Activated CD4-positive, alpha-beta T cell treated with anti-CD3 and anti-CD28 coated beads, Interleukin-2, amount 10 ng/mL, durations not matched to agents 7 days and 5 days (primary cell): ENCODE measurements around the gene GNAS-AS1. TPM values are rescaled to one million over a fixed set of nuclear protein-coding genes. Genes with fewer than 3 reads are reported as not detected.
A peak's percentile ranks its signal among the peaks of the same experiment; 100 is the strongest.
"Not testable (repeated sequence)": the region's sequence is repeated elsewhere in the genome, so short reads cannot be mapped to it uniquely, and the experiment has no call there.

Source experiments
- CTCF ChIA-PET: fragments of 350-600 bp; sonication (Branson Sonifier 250); formaldehyde crosslinking; loops from one replicate; lab custom pipeline; 2021; ENCODE audit warnings: antibody characterized with exemption; lab: Charles Lee
- POLR2A ChIA-PET: fragments of 350-600 bp; sonication (Branson Sonifier 250); formaldehyde crosslinking; loops from one replicate; lab custom pipeline; 2021; ENCODE audit warnings: antibody characterized with exemption; lab: Charles Lee
- DNase-seq: peaks from one replicate; pipeline ENCODE4 v3.0.0-alpha.2; 2020
- H3K27ac Mint-ChIP-seq: one replicate; pipeline ENCODE4 v1.8.0; 2021; ENCODE audit warnings: mild to moderate bottlenecking, moderate library complexity, mixed read lengths
- H3K27me3 Mint-ChIP-seq: one replicate; pipeline ENCODE4 v1.8.0; 2021; ENCODE audit warnings: mixed read lengths
- H3K36me3 Mint-ChIP-seq: one replicate; pipeline ENCODE4 v1.8.0; 2021; ENCODE audit warnings: low read depth, mixed read lengths
- H3K4me1 Mint-ChIP-seq: one replicate; pipeline ENCODE4 v1.8.0; 2021; ENCODE audit warnings: mixed read lengths
- H3K4me3 Mint-ChIP-seq: one replicate; pipeline ENCODE4 v1.8.0; 2021; ENCODE audit warnings: mild to moderate bottlenecking, moderate library complexity, mixed read lengths
- H3K9me3 Mint-ChIP-seq: one replicate; pipeline ENCODE4 v1.8.0; 2021; ENCODE audit warnings: mixed read lengths
- total RNA-seq, 2 experiments: library from RNA; stranded (reverse); gene quantifications; one replicate each; pipeline ENCODE4 v1.2.3, GENCODE V29; 2021

The GNAS-AS1 gene
- total RNA-seq, 2 experiments from 2014 or later: 0.96 to 1.5 TPM

GRCh38 chr20:58820515-58820914 is 30.2 kb downstream of the GNAS-AS1 start:
- H3K9me3 Mint-ChIP-seq, POLR2A ChIA-PET, DNase-seq, H3K27me3 Mint-ChIP-seq, CTCF ChIA-PET, H3K4me3 Mint-ChIP-seq, H3K27ac Mint-ChIP-seq, H3K36me3 Mint-ChIP-seq: not testable (repeated sequence)
- H3K4me1 Mint-ChIP-seq: peaks cover 16% of the 10 kb centered on the region

- Mint-ChIP-seq H3K4me1 (peaks cover 16% of the 10 kb centered on the region), H3K36me3 (peaks cover 7% of the 10 kb centered on the region), H3K27ac (no peak overlapping the region), H3K9me3 (no peaks in the 10 kb centered on the region), H3K4me3 (no peak overlapping the region), H3K27me3 (peaks cover 13% of the 10 kb centered on the region)
- ChIA-PET POLR2A (no interaction called here), CTCF (no interaction called here)
- no peak for DNase-seq
Observed at GRCh38 chr20:58819921-58820320, 30.8 kb downstream of the GNAS-AS1 start.

GRCh38 chr20:58818586-58819285 is 32.0 kb downstream of the GNAS-AS1 start:
- peak; percentile 65 for DNase-seq
- CTCF ChIA-PET: interaction anchor here (1.1 to 1.4 kb wide), 3 partner anchors 10 to 168 kb away, joined by 3 to 5 read pairs (median 4); partner anchors contain the start of gene STX16
- Mint-ChIP-seq H3K27ac (no peak overlapping the region), H3K4me1 (peaks cover 16% of the 10 kb centered on the region), H3K4me3 (no peak overlapping the region), H3K27me3 (peaks cover 23% of the 10 kb centered on the region), H3K36me3 (peaks cover 7% of the 10 kb centered on the region), H3K9me3 (no peaks in the 10 kb centered on the region)
- POLR2A ChIA-PET: no interaction called here

- no peak overlapping the region for H3K27ac Mint-ChIP-seq
- POLR2A ChIA-PET: no interaction called here
- H3K4me1 Mint-ChIP-seq: peaks cover 16% of the 10 kb centered on the region
- no peak for DNase-seq
- no peak overlapping the region for H3K4me3 Mint-ChIP-seq
- H3K9me3 Mint-ChIP-seq: no peaks in the 10 kb centered on the region
- H3K27me3 Mint-ChIP-seq: peaks cover 28% of the 10 kb centered on the region
- peaks cover 7% of the 10 kb centered on the region for H3K36me3 Mint-ChIP-seq
- CTCF ChIA-PET: interaction anchor here (1.4 kb wide), 1 partner anchor 167 kb away, joined by 5 read pairs; the partner anchor contains the start of gene STX16
Observed at GRCh38 chr20:58817748-58818147, 33.0 kb downstream of the GNAS-AS1 start.

GRCh38 chr20:58816957-58817651 is 33.6 kb downstream of the GNAS-AS1 start:
- H3K27ac Mint-ChIP-seq: no peak overlapping the region
- POLR2A ChIA-PET: no interaction called here
- H3K4me1 Mint-ChIP-seq: peaks cover 16% of the 10 kb centered on the region
- CTCF ChIA-PET: no interaction called here
- peaks cover 7% of the 10 kb centered on the region for H3K36me3 Mint-ChIP-seq
- DNase-seq: no peak
- H3K4me3 Mint-ChIP-seq: no peak overlapping the region
- no peaks in the 10 kb centered on the region for H3K9me3 Mint-ChIP-seq
- H3K27me3 Mint-ChIP-seq: peaks cover 28% of the 10 kb centered on the region

- DNase-seq: no peak
- POLR2A ChIA-PET: no interaction called here
- H3K4me1 Mint-ChIP-seq: peaks cover 16% of the 10 kb centered on the region
- no peak overlapping the region for H3K27ac Mint-ChIP-seq
- no peak overlapping the region for H3K4me3 Mint-ChIP-seq
- peaks cover 7% of the 10 kb centered on the region for H3K36me3 Mint-ChIP-seq
- peaks cover 30% of the 10 kb centered on the region for H3K27me3 Mint-ChIP-seq
- CTCF ChIA-PET: interaction anchor here (1.3 to 1.7 kb wide), 2 partner anchors 23 to 36 kb away, joined by 3 read pairs; partner anchors contain the start of gene GNAS
- no peaks in the 10 kb centered on the region for H3K9me3 Mint-ChIP-seq
Observed at GRCh38 chr20:58816051-58816450, 34.7 kb downstream of the GNAS-AS1 start.

- ChIA-PET POLR2A (no interaction called here), CTCF (interaction anchor here (1.3 to 1.7 kb wide), 3 partner anchors 9 to 37 kb away, joined by 3 to 5 read pairs (median 3); partner anchors contain the start of gene GNAS)
- Mint-ChIP-seq H3K27ac (no peak overlapping the region), H3K36me3 (peaks cover 4% of the 10 kb centered on the region), H3K27me3 (peaks cover 30% of the 10 kb centered on the region), H3K4me1 (peaks cover 16% of the 10 kb centered on the region), H3K9me3 (no peaks in the 10 kb centered on the region), H3K4me3 (no peak overlapping the region)
- DNase-seq: no peak
Observed at GRCh38 chr20:58815448-58815847, 35.3 kb downstream of the GNAS-AS1 start.

GRCh38 chr20:58813369-58813768 is 37.3 kb downstream of the GNAS-AS1 start:
- H3K27ac Mint-ChIP-seq: no peak overlapping the region
- H3K9me3 Mint-ChIP-seq: no peaks in the 10 kb centered on the region
- H3K4me1 Mint-ChIP-seq: peaks cover 4% of the 10 kb centered on the region
- no peak for DNase-seq
- ChIA-PET CTCF (interaction anchor here (0.8 to 1.5 kb wide), 2 partner anchors 15 kb away, joined by 3 to 6 read pairs; no protein-coding TSS in a partner anchor), POLR2A (no interaction called here)
- H3K27me3 Mint-ChIP-seq: peaks cover 40% of the 10 kb centered on the region
- no peak overlapping the region for H3K4me3 Mint-ChIP-seq
- no peaks in the 10 kb centered on the region for H3K36me3 Mint-ChIP-seq

- Mint-ChIP-seq H3K4me1 (no peaks in the 10 kb centered on the region), H3K9me3 (no peaks in the 10 kb centered on the region), H3K27ac (no peak overlapping the region), H3K27me3 (peaks cover 39% of the 10 kb centered on the region), H3K4me3 (no peak overlapping the region), H3K36me3 (no peaks in the 10 kb centered on the region)
- ChIA-PET POLR2A (no interaction called here), CTCF (no interaction called here)
- DNase-seq: no peak
Observed at GRCh38 chr20:58811334-58811733, 39.4 kb downstream of the GNAS-AS1 start.

GRCh38 chr20:58810879-58811250 is 39.8 kb downstream of the GNAS-AS1 start:
- no peak overlapping the region for H3K4me3 Mint-ChIP-seq
- CTCF ChIA-PET: no interaction called here
- H3K27ac Mint-ChIP-seq: no peak overlapping the region
- no peaks in the 10 kb centered on the region for H3K4me1 Mint-ChIP-seq
- no peak for DNase-seq
- no peaks in the 10 kb centered on the region for H3K9me3 Mint-ChIP-seq
- peaks cover 43% of the 10 kb centered on the region for H3K27me3 Mint-ChIP-seq
- no peaks in the 10 kb centered on the region for H3K36me3 Mint-ChIP-seq
- POLR2A ChIA-PET: no interaction called here

GRCh38 chr20:58810116-58810878 is 40.4 kb downstream of the GNAS-AS1 start:
- ChIA-PET CTCF (interaction anchor here (0.9 kb wide), 1 partner anchor 12 kb away, joined by 3 read pairs; no protein-coding TSS in a partner anchor), POLR2A (no interaction called here)
- no peak overlapping the region for H3K27ac Mint-ChIP-seq
- no peaks in the 10 kb centered on the region for H3K9me3 Mint-ChIP-seq
- H3K4me1 Mint-ChIP-seq: no peaks in the 10 kb centered on the region
- DNase-seq: no peak
- H3K27me3 Mint-ChIP-seq: peaks cover 39% of the 10 kb centered on the region
- H3K4me3 Mint-ChIP-seq: no peak overlapping the region
- H3K36me3 Mint-ChIP-seq: no peaks in the 10 kb centered on the region

GRCh38 chr20:58808271-58809046 is 42.2 kb downstream of the GNAS-AS1 start:
- no peaks in the 10 kb centered on the region for H3K4me1 Mint-ChIP-seq
- H3K27me3 Mint-ChIP-seq: peaks cover 27% of the 10 kb centered on the region
- no peak overlapping the region for H3K4me3 Mint-ChIP-seq
- no peak for DNase-seq
- H3K9me3 Mint-ChIP-seq: no peaks in the 10 kb centered on the region
- ChIA-PET POLR2A (no interaction called here), CTCF (no interaction called here)
- no peak overlapping the region for H3K27ac Mint-ChIP-seq
- H3K36me3 Mint-ChIP-seq: no peaks in the 10 kb centered on the region
